Left kidney (tissue), 2 donors: ENCODE measurements around the gene XXYLT1. TPM values are rescaled to one million over a fixed set of nuclear protein-coding genes. Genes with fewer than 3 reads are reported as not detected.

Experiments
- DNase-seq: peaks from one replicate; pipeline ENCODE4 v3.0.0-alpha.2; 2013
- polyA plus RNA-seq: library from polyadenylated mRNA; unstranded; fragments of 120-200 nt; gene quantifications from one replicate; pipeline ENCODE4 v1.2.1, GENCODE V29; 2013; ENCODE audit not compliant: insufficient read length

XXYLT1 gene
- polyA plus RNA-seq, 1 donor = 26.2 TPM

- DNase-seq = no peak
Measured at GRCh38 chr3:195170496-195170895, 100.5 kb downstream of the XXYLT1 start.

GRCh38 chr3:195169011-195169649, 101.8 kb downstream of the XXYLT1 start:
- DNase-seq = no peak

DNA sequence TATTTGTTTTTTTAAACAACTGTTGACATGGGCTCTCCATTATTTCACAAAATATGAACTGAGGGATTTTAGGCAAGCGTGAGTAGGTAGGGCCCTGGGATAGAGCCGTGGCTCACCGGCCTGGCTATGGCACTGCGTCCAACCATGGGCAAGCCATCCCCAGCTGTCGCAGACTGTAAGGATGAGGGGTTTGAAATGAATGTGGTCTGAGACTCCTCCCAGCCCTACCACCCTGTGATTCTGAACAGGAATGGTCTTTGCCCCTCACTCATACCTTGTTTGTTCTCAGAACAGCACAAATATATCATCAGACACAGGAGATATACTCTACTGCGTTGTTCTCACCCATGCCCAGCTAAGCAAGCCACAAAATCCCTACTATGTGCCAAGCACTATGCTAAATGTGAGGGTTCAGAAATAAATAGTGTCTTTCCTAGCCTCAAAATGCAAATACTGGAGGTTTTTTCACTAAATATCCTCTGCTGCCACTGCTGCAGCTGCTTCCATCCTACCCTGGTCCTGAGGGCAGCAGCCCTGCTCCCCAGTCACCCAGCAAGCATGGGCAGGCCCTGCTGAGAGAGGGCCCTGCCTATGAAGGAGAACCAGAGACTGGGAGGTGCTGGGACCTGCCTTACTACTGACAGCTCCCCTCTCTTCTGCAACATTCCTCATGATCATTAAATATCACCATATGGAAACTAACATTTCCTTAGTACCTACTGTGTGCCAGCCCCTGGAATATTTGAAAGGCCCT, 102.8 kb downstream of the XXYLT1 start:
- no peak for DNase-seq

GRCh38 chr3:195165790-195166189, 105.2 kb downstream of the XXYLT1 start:
- DNase-seq = no peak

DNA sequence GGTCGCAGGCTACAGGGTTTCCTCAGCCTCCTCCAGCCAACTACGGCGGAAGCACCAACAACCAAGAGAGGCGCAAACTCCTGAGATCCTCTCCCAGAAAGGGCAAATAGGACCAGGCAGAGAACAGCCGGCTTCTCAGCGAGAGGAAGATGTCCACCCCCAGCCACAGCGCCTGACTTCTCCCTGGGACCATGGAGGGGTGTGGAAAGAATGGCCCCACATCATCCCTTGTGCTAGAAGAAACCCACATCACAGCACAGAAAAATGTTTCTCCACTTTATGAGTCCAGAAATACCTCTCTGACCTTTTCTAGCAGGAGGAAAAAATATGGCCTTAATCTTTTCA, 105.7 kb downstream of the XXYLT1 start:
- no peak for DNase-seq

- no peak for DNase-seq
Measured at GRCh38 chr3:195164573-195165264, 106.2 kb downstream of the XXYLT1 start.

GRCh38 chr3:195163719-195164572, 107.0 kb downstream of the XXYLT1 start:
- DNase-seq = no peak

DNA sequence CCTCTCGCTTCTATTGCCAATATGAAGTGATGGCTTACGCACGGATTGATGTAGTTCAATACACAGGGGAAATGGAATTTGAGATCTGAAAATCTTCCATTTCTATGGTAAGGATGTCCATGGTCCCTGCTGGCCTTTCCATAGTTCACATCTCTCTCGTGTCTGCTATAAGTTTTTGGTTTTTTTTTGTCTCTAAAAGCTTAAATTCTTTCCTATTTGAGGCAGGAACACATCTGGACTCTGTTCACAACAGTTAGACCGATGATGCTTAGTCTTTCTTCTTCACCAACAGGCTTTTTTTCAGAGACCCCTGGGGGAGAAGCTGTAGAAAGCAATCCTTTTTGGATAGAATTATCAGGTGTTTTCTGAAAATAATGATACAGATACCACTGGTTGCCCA, 108.1 kb downstream of the XXYLT1 start:
- DNase-seq = no peak

DNA sequence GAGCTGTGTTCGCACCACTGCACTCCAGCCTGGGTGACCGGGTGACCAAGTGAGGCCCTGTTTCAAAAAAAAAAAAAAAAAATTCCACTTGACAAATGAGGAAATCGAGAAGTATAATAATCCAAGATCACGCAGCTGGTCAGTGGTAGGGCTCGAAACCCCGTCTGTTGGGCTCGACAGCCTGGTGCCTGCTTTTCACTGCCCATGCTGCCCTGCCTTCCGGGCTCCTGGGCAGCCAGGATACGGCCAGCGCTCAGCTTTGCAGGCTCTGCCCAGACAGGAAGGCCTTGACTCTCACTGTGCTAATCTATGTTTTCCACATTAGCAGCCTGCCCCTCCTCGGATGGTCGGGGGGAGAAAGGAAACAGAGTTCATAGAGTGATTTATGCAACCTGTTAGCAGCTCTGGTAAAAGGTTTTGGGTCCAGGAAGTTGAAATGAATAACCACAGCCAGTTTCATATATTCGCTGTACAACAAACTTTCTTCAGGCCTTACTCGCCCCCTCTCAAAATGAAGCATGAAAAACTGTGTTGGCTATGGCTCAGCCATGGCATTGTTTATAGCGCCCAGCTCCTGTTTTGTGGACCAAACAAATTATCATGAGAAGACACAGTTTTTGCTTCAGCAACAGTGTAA, 108.8 kb downstream of the XXYLT1 start:
- peak; percentile 74 for DNase-seq

- no peak for DNase-seq
Measured at GRCh38 chr3:195160908-195161434, 110.0 kb downstream of the XXYLT1 start.

DNA sequence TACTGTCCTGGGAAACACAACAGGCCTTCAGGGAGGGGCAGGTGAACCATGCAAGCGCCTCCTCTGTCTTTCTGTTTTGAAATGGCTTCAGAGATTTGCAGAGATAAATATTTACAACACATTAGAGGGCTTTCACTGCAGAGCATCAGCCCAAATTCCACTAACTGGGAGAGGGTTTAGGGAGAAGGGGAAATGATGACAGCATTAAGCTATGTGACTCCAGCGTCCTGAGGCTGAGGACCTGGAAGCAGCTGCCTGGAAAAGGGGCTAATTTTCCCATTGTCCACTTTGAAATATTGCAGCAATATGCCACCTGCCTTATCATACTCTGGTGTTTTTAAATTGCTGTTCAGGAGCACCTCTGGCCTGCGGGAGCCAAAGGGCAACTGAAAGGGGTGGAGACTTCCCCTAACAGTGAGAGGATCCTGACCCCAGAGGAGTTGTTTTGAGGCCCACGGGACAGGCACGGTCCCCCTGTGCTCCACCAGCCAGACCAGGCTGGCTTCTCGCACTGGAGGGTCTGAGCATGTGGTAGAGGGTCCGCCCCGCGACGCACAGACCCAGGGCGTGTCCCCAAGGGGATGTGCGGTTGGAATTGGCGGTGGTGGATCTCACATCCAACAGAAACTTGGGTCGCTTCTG, 110.6 kb downstream of the XXYLT1 start:
- DNase-seq = no peak

- no peak for DNase-seq
Measured at GRCh38 chr3:195159814-195160165, 111.2 kb downstream of the XXYLT1 start.

DNA sequence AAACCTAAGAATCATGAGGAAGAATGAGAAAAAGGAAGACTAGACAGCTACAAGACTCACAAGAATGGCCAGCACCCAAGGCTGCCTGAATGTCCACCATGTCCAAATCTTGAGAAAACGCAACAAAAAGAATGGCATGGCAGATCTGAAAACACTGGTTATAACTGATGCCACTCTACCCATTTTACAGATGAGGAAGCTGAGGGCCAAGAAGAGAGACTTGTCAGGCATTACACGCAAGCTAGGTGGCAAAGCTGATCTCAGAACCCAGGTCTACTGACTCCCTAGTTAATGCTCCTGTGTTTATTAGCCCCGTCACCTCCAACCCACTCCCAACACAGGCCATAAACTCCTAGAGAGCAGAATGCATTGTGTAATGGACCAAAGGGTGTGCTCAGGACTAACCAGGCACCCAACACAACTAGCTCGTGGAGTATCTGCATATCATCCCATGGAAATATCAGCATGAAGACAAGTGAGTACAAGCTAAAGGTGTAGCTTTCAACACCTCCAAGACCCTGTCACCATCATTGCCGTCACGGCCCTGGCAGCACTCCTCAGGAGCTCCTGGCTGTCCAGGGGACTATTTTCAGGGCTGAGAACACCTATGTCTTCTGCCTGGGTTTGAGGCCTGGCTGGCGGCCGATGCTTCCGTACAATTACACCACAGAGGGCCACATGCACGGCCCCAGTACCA, 111.7 kb downstream of the XXYLT1 start:
- no peak for DNase-seq

GRCh38 chr3:195156286-195156890, 114.6 kb downstream of the XXYLT1 start:
- DNase-seq = no peak

GRCh38 chr3:195155570-195156241, 115.3 kb downstream of the XXYLT1 start:
- no peak for DNase-seq

DNA sequence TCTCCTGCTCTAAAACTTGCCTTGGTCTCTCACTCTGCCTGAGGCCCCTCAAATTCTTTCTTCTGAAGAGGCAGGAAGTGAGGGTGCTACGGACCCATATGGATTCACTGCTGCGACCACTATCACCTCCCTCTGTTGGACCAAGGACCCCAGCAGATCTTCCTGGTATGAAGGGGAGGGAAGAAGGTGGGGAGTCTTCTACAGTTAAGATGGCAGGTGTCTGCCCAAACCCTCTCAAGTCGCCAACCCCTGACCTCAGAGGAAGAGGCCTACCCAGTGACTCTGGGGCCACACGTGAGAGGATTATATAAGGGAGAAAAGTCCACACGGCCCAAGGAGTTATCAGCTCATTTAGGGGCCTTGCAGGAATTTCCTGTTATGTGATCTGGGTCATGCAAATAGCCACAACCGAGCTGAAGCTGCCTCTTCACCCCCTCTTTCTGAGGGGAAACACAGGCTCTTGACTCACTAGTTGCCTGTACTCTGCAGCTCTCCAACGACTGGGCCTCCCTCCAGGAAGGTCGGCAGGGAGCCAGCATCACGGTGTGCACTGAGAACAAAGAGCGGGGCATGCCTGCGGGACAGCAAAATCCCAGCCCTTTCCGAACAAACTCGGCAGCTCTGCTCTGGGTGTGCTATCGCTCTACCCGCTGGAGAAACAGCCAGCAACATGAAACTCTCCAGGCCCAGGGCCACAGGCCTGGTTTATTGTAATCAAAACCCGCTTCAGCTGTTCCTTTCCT, 116.0 kb downstream of the XXYLT1 start:
- DNase-seq = peak; percentile 60

DNA sequence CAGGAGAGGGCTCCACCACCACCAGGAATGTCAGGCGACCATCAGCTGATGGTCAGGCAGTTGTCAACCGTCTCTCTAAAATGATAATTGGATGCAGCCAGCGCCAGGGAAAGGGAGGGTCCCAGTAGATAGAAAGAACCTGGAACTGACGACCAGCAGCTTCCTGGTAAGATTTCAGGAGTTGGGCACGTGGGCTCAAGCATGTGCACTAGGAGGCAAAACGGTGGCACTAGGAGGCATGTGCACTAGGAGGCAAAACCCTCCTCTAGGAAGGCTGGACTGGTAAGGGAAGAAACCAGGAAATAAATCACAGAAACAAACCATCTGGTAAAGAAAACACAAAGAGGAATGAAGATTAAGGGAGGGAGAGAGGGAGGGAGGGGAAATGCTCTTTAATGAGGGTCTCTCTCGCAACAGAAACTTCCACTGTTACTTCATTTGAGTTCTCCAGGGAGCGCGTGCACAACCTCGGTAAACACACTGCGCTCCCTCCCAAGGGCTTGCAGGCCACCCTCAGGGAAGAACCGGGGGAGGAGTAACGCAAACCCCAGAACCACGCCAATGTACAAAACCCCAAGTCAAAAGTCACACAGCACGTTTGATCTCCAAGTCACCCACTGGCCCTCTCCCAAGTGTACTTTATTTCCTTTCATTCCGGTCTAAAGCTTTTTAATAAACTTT, 116.7 kb downstream of the XXYLT1 start:
- peak; percentile 49 for DNase-seq

DNA sequence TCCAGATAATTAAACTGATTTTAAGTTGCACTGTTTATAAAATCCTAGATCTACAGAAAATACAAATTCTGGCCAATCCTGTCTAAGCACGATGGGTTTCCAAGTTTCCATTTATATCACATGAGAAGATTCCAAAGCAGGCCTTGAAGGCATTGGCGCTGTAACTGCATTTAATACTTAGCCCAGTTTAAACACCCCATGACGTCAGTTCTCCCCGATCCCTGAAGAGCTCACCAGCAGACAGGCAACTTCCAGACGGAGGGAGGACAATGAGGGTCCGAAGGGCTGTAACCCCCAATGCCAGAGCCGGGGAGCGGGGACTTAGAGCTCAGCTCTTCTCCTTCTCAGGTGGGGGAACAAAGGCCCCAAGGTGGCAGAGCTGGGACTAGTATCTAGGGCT, 117.3 kb downstream of the XXYLT1 start:
- no peak for DNase-seq
